GM12878 (cell line): ENCODE data around the gene DCDC2. TPM values are rescaled to one million over a fixed set of nuclear protein-coding genes. Genes with fewer than 3 reads are reported as not detected.
A peak's percentile ranks its signal among the peaks of the same experiment; 100 is the strongest.

Experiments used
- ATAC-seq: fragments of 200-7000 bp; cut with Tn5 transposase; 3 replicates; pipeline ENCODE4 v1.9.1; 2020; ENCODE audit warnings: mild to moderate bottlenecking, moderate library complexity
- BruUV-seq: library from RNA; stranded (reverse); fragments of 400-500 nt; replicated peaks from 2 replicates; lab custom pipeline; 2021; lab: Mats Ljungman, UMichigan
- CTCF ChIA-PET: fragments of 300-600 bp; sonication (Branson Sonifier 250); formaldehyde crosslinking; extraction: SDS; loops from one replicate; lab custom pipeline; 2021; ENCODE audit warnings: inconsistent platforms; lab: Yijun Ruan, JAX
- POLR2A ChIA-PET: fragments of 350-600 bp; formaldehyde crosslinking; extraction: SDS; loops from one replicate; lab custom pipeline; 2021; ENCODE audit warnings: inconsistent platforms; lab: Charles Lee
- RAD21 ChIA-PET: fragments of 300-600 bp; sonication (Branson Sonifier 250); formaldehyde crosslinking; loops from one replicate; lab custom pipeline; 2023; ENCODE audit warnings: antibody characterized with exemption; ENCODE audit not compliant: unreplicated experiment; lab: Charles Lee
- SMC1A ChIA-PET: fragments of 300-600 bp; sonication (Branson Sonifier 250); formaldehyde crosslinking; loops from one replicate; lab custom pipeline; 2023; ENCODE audit not compliant: unreplicated experiment, uncharacterized antibody; lab: Charles Lee
- DNase-seq: peaks from one replicate; pipeline ENCODE4 v3.0.0-alpha.2; 2011; ENCODE audit warnings: low read depth, low spot score
- FAIRE-seq: peaks from 3 replicates; lab custom pipeline; 2011; peaks lifted over from hg19 to GRCh38; lab: Jason Lieb, UNC
- H2AFZ ChIP-seq: 2 replicates; pipeline ENCODE4 v1.6.0; 2011; ENCODE audit warnings: low read depth, low read length, control low read depth; ENCODE audit not compliant: control insufficient read depth
- H3K27ac ChIP-seq: 2 replicates; pipeline ENCODE4 v1.5.1; 2011; ENCODE audit warnings: control low read depth; ENCODE audit not compliant: control insufficient read depth, insufficient read depth
- H3K27me3 ChIP-seq, 2 experiments: replicated peaks in 1 of 2; 2 replicates each; pipeline versions ENCODE4 v1.6.0 to v1.6.1; 2011; ENCODE audit warnings: low read length in 1 of 2; ENCODE audit not compliant: control insufficient read depth in 2 of 2, insufficient read depth in 2 of 2
- H3K36me3 ChIP-seq, 2 experiments: 2 replicates each; pipeline ENCODE4 v1.5.1; 2011; ENCODE audit warnings: low read length in 1 of 2; ENCODE audit not compliant: control insufficient read depth in 2 of 2, insufficient read depth in 2 of 2
- H3K4me1 ChIP-seq: 2 replicates; pipeline ENCODE4 v1.6.1; 2011; ENCODE audit warnings: mild to moderate bottlenecking, low read length, moderate library complexity, mixed read lengths; ENCODE audit not compliant: control insufficient read depth, insufficient read depth
- H3K4me2 ChIP-seq: 2 replicates; pipeline ENCODE4 v1.6.0; 2011; ENCODE audit warnings: control low read depth; ENCODE audit not compliant: control insufficient read depth, insufficient read depth
- H3K4me3 ChIP-seq: fragments of 200-600 bp; sonication (generic); 2 replicates; pipeline ENCODE4 v1.5.1; 2016
- H3K79me2 ChIP-seq: 2 replicates; pipeline ENCODE4 v1.6.0; 2011; ENCODE audit warnings: low read length; ENCODE audit not compliant: control insufficient read depth, insufficient read depth
- H3K9ac ChIP-seq: 2 replicates; pipeline ENCODE4 v1.8.0; 2011; ENCODE audit warnings: low read length, control low read depth, mixed read lengths; ENCODE audit not compliant: control insufficient read depth, insufficient read depth
- H3K9me3 ChIP-seq: replicated peaks from 3 replicates; pipeline ENCODE4 v1.5.1; 2011; ENCODE audit warnings: mild to moderate bottlenecking, low read length; ENCODE audit not compliant: control insufficient read depth, insufficient read depth
- H4K20me1 ChIP-seq: 2 replicates; pipeline ENCODE4 v1.6.0; 2011; ENCODE audit not compliant: control insufficient read depth, insufficient read depth
- HDGF ChIP-seq: fragments of 450-650 bp; IDR thresholded peaks from 2 replicates; pipeline ENCODE4 v1.6.1; 2016; ENCODE audit warnings: antibody characterized with exemption
- JUNB ChIP-seq: IDR thresholded peaks from 2 replicates; pipeline ENCODE4 v1.6.1; 2016; ENCODE audit warnings: antibody characterized with exemption, mild to moderate bottlenecking
- NFIC ChIP-seq: IDR thresholded peaks from 2 replicates; pipeline ENCODE4 v1.6.1; 2012; ENCODE audit warnings: low read depth, mild to moderate bottlenecking, inconsistent platforms, low read length, moderate library complexity
- POU2F2 ChIP-seq: IDR thresholded peaks from 3 replicates; pipeline ENCODE4 v1.6.1; 2011; ENCODE audit warnings: low read depth, mild to moderate bottlenecking, low read length, borderline replicate concordance
- SP1 ChIP-seq: IDR thresholded peaks from one replicate; pipeline ENCODE4 v1.6.1; 2011; ENCODE audit warnings: low read depth, low read length
- TCF7 ChIP-seq: IDR thresholded peaks from 2 replicates; pipeline ENCODE4 v1.6.1; 2014; ENCODE audit warnings: antibody characterized with exemption, borderline replicate concordance
- ZNF217 ChIP-seq: fragments of 450-650 bp; IDR thresholded peaks from 2 replicates; pipeline ENCODE4 v1.6.1; 2017; ENCODE audit warnings: antibody characterized with exemption, mild to moderate bottlenecking
- WGBS: methylation state at CpG from one replicate; pipeline ENCODE4 v1.1.6; 2016; ENCODE audit warnings: low lambda C conversion rate; ENCODE audit not compliant: insufficient replicate concordance, insufficient coverage; ENCODE audit errors: missing lambda C conversion rate; 5-methylcytosine and 5-hydroxymethylcytosine counted together
- in situ Hi-C: fragments of 300-500 bp; cut with MboI; formaldehyde crosslinking; loops from 9 replicates; pipeline ENCODE4 v1.14.3; 2018; ENCODE audit warnings: mixed read lengths
- intact Hi-C: fragments of 100-400 bp; cut with micrococcal nuclease; formaldehyde crosslinking; loops from one replicate; pipeline ENCODE4 v1.14.2; 2022; ENCODE audit not compliant: unreplicated experiment
- polyA plus RNA-seq, 11 experiments: library from polyadenylated mRNA; depleted of rRNA in 4 of 11; unstranded in 6 of 11; stranded (reverse) in 5 of 11; fragments of >200 nt; fragmentation: Nextera tagmentation in 4 of 11; fragmentation: Illumina TruSeq in 1 of 11; extraction: Ambion mirVana in 4 of 11; extraction: Trizol in 1 of 11; gene quantifications; 1 replicate in 1 of 11; 2 replicates in 10 of 11; pipeline versions ENCODE4 v1.2.1 to v1.2.3, GENCODE V29; 2011 to 2016; ENCODE audit warnings: inconsistent platforms in 2 of 11, missing spikeins in 2 of 11, low read depth in 1 of 11
- total RNA-seq, 4 experiments: library from RNA; depleted of rRNA in 3 of 4; stranded (reverse); fragments of >200 nt in 3 of 4; fragmentation: Illumina TruSeq in 1 of 4; extraction: Trizol in 1 of 4; gene quantifications; 2 replicates each; pipeline versions ENCODE4 v1.2.1 to v1.2.3, GENCODE V29; 2013 to 2021
- TF ChIP-seq, protein P1 (sequence below): fragments of 450-650 bp; IDR thresholded peaks from 2 replicates; pipeline ENCODE4 v1.6.1; 2017; ENCODE audit warnings: mild to moderate bottlenecking, moderate library complexity

Gene DCDC2
- total and polyA plus RNA-seq, 10 of the 15 experiments (the other 5 are each of a cell fraction or from before 2014, with no cell fraction given): under 0.01 to 0.03 TPM; not detected in 8

DNA sequence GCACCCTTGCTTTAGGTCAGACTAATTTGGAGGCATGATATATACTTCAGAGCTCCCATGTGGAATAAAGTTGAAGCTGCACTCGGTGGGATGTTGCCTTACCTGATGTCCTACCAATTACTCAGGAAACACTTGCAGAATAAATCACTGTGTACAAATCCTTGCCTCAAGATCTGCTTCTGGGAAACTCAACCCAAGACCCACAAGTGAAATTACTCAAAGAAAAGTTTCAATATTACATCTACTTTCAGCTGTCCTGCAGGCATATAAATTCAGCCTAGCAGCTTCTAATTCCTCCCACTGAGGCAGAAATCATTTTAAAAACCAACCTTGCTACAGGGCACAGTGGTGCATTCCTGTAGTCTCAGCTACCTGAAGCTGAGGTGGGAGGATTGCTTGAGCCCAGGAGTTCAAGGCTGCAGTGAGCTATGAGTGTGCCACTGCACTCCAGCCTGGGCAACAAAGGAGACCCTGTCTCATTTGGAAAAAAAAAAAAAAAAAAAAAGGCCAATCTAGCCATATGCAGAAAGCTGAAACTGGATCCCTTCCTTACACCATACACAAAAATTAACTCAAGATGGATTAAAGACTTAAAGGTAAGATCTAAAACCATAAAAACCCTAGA lies 20.7 kb upstream of the DCDC2 start:
- FAIRE-seq: no peak
- WGBS: 0% methylated on average over 1 of the region's 1 CpG
- CTCF ChIA-PET: interaction anchor here (0.6 kb wide), 1 partner anchor 34 kb away, joined by 3 read pairs; no protein-coding TSS in a partner anchor
- peak; percentile 74 for ATAC-seq
- Histone ChIP-seq H2AFZ (no peak overlapping the region), H3K4me3 (no peak overlapping the region), H3K4me1 (peaks cover 7% of the 10 kb centered on the region), H3K79me2 (no peaks in the 10 kb centered on the region), H3K4me2 (no peak overlapping the region), H3K9ac (no peak overlapping the region), H4K20me1 (no peaks in the 10 kb centered on the region), H3K36me3 (no peaks in the 10 kb centered on the region)
- in situ Hi-C loops: no loop called here
- no TSS peak for BruUV-seq
- RAD21 ChIA-PET: interaction anchor here (1.5 kb wide), 1 partner anchor 25 kb away, joined by 5 read pairs; no protein-coding TSS in a partner anchor
- no peak for TF ChIP-seq POU2F2
- TF ChIP-seq JUNB: peak; percentile 49; the same call in 1 of the 2 replicates
- no peak for TF ChIP-seq TCF7
- TF ChIP-seq ZNF217: no peak
- no peak for TF ChIP-seq NFIC
- TF ChIP-seq, all 136 proteins: peak for 1
- Histone ChIP-seq H3K27me3 (no peaks in the 10 kb centered on the region), H3K9me3 (no peaks in the 10 kb centered on the region), H3K27ac (no peak overlapping the region)
- intact Hi-C loops: no loop called here
- DNase-seq: no peak
- ChIA-PET SMC1A (no interaction called here), POLR2A (no interaction called here)

- ChIA-PET RAD21 (no interaction called here), SMC1A (interaction anchor here (1.2 kb wide), 1 partner anchor 32 kb away, joined by 3 read pairs; no protein-coding TSS in a partner anchor), POLR2A (no interaction called here), CTCF (no interaction called here)
- FAIRE-seq (no peak), ATAC-seq (no peak), DNase-seq (no peak)
- peaks cover 7% of the 10 kb centered on the region for H3K4me1 ChIP-seq
- in situ Hi-C loops (no loop called here), intact Hi-C loops (no loop called here)
- no TSS peak for BruUV-seq
- 47% methylated on average over 4 of the region's 4 CpGs for WGBS
- no peaks in the 10 kb centered on the region for H3K36me3 ChIP-seq
- no peak overlapping the region for H3K4me3 ChIP-seq
- H3K79me2 ChIP-seq: no peaks in the 10 kb centered on the region
- H4K20me1 ChIP-seq: no peaks in the 10 kb centered on the region
- H2AFZ ChIP-seq: no peak overlapping the region
- H3K27me3 ChIP-seq: no peaks in the 10 kb centered on the region
- no peak overlapping the region for H3K9ac ChIP-seq
- no peak overlapping the region for H3K27ac ChIP-seq
- no peaks in the 10 kb centered on the region for H3K9me3 ChIP-seq
- TF ChIP-seq, protein P1, sequence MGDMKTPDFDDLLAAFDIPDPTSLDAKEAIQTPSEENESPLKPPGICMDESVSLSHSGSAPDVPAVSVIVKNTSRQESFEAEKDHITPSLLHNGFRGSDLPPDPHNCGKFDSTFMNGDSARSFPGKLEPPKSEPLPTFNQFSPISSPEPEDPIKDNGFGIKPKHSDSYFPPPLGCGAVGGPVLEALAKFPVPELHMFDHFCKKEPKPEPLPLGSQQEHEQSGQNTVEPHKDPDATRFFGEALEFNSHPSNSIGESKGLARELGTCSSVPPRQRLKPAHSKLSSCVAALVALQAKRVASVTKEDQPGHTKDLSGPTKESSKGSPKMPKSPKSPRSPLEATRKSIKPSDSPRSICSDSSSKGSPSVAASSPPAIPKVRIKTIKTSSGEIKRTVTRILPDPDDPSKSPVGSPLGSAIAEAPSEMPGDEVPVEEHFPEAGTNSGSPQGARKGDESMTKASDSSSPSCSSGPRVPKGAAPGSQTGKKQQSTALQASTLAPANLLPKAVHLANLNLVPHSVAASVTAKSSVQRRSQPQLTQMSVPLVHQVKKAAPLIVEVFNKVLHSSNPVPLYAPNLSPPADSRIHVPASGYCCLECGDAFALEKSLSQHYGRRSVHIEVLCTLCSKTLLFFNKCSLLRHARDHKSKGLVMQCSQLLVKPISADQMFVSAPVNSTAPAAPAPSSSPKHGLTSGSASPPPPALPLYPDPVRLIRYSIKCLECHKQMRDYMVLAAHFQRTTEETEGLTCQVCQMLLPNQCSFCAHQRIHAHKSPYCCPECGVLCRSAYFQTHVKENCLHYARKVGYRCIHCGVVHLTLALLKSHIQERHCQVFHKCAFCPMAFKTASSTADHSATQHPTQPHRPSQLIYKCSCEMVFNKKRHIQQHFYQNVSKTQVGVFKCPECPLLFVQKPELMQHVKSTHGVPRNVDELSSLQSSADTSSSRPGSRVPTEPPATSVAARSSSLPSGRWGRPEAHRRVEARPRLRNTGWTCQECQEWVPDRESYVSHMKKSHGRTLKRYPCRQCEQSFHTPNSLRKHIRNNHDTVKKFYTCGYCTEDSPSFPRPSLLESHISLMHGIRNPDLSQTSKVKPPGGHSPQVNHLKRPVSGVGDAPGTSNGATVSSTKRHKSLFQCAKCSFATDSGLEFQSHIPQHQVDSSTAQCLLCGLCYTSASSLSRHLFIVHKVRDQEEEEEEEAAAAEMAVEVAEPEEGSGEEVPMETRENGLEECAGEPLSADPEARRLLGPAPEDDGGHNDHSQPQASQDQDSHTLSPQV: no peak
- TF ChIP-seq HDGF: no peak
- TF ChIP-seq SP1: no peak
- H3K4me2 ChIP-seq: no peak overlapping the region
Measured at GRCh38 chr6:24376871-24377270, 19.0 kb upstream of the DCDC2 start.
